HepG2 (cell line): Measurements from ENCODE around the gene ZCCHC4.

Source experiments
- SIN3A ChIP-seq: IDR thresholded peaks from 2 replicates; pipeline ENCODE4 v1.6.1; 2011; ENCODE audit warnings: low read depth, mild to moderate bottlenecking, control low read depth, low read length, borderline replicate concordance
- TF ChIP-seq, protein P1 (sequence below): sonication (generic); formaldehyde crosslinking; IDR thresholded peaks from 2 replicates; pipeline ENCODE4 v1.4.0; 2020; ENCODE audit warnings: missing genetic modification reagents, borderline replicate concordance

DNA sequence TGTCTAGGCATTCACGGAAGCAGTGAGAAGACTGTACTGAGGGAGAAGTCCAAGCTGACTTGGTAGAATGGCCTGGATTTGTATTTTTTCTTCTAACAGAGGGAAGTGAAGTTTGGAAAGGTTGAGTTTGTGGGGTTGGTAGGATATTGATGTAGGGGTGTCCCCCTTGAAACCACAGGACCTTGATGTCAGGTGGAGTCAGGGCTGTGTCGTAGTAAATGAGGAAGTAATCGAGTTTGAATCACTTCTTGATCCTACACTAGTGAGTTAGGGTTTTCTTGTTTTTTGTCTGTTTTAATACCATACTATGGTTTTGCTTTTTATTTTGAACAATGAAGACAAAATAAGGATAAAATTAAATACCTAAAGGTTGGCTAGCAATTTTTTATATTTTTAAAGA lies 34.3 kb downstream of the ZCCHC4 start:
- TF ChIP-seq, protein P1, sequence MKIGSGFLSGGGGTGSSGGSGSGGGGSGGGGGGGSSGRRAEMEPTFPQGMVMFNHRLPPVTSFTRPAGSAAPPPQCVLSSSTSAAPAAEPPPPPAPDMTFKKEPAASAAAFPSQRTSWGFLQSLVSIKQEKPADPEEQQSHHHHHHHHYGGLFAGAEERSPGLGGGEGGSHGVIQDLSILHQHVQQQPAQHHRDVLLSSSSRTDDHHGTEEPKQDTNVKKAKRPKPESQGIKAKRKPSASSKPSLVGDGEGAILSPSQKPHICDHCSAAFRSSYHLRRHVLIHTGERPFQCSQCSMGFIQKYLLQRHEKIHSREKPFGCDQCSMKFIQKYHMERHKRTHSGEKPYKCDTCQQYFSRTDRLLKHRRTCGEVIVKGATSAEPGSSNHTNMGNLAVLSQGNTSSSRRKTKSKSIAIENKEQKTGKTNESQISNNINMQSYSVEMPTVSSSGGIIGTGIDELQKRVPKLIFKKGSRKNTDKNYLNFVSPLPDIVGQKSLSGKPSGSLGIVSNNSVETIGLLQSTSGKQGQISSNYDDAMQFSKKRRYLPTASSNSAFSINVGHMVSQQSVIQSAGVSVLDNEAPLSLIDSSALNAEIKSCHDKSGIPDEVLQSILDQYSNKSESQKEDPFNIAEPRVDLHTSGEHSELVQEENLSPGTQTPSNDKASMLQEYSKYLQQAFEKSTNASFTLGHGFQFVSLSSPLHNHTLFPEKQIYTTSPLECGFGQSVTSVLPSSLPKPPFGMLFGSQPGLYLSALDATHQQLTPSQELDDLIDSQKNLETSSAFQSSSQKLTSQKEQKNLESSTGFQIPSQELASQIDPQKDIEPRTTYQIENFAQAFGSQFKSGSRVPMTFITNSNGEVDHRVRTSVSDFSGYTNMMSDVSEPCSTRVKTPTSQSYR (CRISPR knock-in tag): no peak
- TF ChIP-seq SIN3A: no peak
